SK-N-SH treated with all-trans-retinoic acid at 6 μM for 48 hours (cell line): ENCODE data around the gene MMP23B.

ENCODE experiments used
- GLIS3 ChIP-seq: fragments of 250-450 bp; sonication (Bioruptor Pico); IDR thresholded peaks from 2 replicates; pipeline ENCODE4 v1.5.0; 2020; ENCODE audit warnings: mild to moderate bottlenecking, moderate library complexity
- OSR1 ChIP-seq: fragments of 250-450 bp; sonication (Bioruptor Pico); IDR thresholded peaks from 2 replicates; pipeline ENCODE4 v1.8.0; 2022; ENCODE audit warnings: moderate library complexity, mild to moderate bottlenecking, inconsistent platforms
- SNAI2 ChIP-seq: fragments of 250-450 bp; sonication (Bioruptor Pico); IDR thresholded peaks from 2 replicates; pipeline ENCODE4 v1.5.0; 2020; ENCODE audit warnings: mild to moderate bottlenecking, moderate library complexity
- TOX ChIP-seq: fragments of 250-450 bp; sonication (Bioruptor Pico); IDR thresholded peaks from 2 replicates; pipeline ENCODE4 v1.8.0; 2021; ENCODE audit warnings: mild to moderate bottlenecking, moderate library complexity, borderline replicate concordance
- TSHZ2 ChIP-seq: fragments of 250-450 bp; sonication (Bioruptor Pico); IDR thresholded peaks from 2 replicates; pipeline ENCODE4 v1.5.0; 2020; ENCODE audit warnings: mild to moderate bottlenecking, moderate library complexity

The MMP23B gene

GRCh38 chr1:1683104-1683905 is 51.3 kb downstream of the MMP23B start (continued):
- TF ChIP-seq TSHZ2 (CRISPR knock-in tag) (no peak), SNAI2 (CRISPR knock-in tag) (no peak), GLIS3 (CRISPR knock-in tag) (no peak), OSR1 (CRISPR knock-in tag) (no peak), TOX (no peak)
- TF ChIP-seq, all 23 proteins: peak for 0
